GM19463 (cell line): ENCODE data around the gene ZDHHC13.

Source experiments
- ATAC-seq: cut with Tn5 transposase; IDR thresholded peaks from one replicate; pipeline ENCODE4 v1.9.1; 2021; ENCODE audit warnings: mild to moderate bottlenecking, moderate library complexity; ENCODE audit not compliant: unreplicated experiment

ZDHHC13 gene

GRCh38 chr11:19116971-19117759 is at the start of gene ZDHHC13:
Gene ZDHHC13, plus strand, starts transcription at chr11:19117168. Its CDS starts 82 bp downstream, at chr11:19117250.
- peak; percentile 99 for ATAC-seq

GRCh38 chr11:19071255-19071654 is 45.7 kb upstream of the ZDHHC13 start:
- ATAC-seq: peak; percentile 96

GRCh38 chr11:19072464-19072863 is 44.5 kb upstream of the ZDHHC13 start:
- no peak for ATAC-seq

- ATAC-seq: no peak
These were observed 43.2 kb upstream of the ZDHHC13 start for GRCh38 chr11:19073454-19074415.

GRCh38 chr11:19075636-19076035 is 41.3 kb upstream of the ZDHHC13 start:
- ATAC-seq: no peak

- no peak for ATAC-seq
These were observed 40.0 kb upstream of the ZDHHC13 start for GRCh38 chr11:19076744-19077589.

- no peak for ATAC-seq
These were observed 39.0 kb upstream of the ZDHHC13 start for GRCh38 chr11:19077965-19078364.

- no peak for ATAC-seq
These were observed 37.1 kb upstream of the ZDHHC13 start for GRCh38 chr11:19079643-19080440.

GRCh38 chr11:19080579-19080993 is 36.4 kb upstream of the ZDHHC13 start:
- ATAC-seq: no peak

- ATAC-seq: no peak
These were observed 33.8 kb upstream of the ZDHHC13 start for GRCh38 chr11:19083166-19083565.

GRCh38 chr11:19084661-19085315 is 32.2 kb upstream of the ZDHHC13 start:
- no peak for ATAC-seq

- ATAC-seq: no peak
These were observed 29.3 kb upstream of the ZDHHC13 start for GRCh38 chr11:19087658-19088057.

GRCh38 chr11:19088791-19089190 is 28.2 kb upstream of the ZDHHC13 start:
- ATAC-seq: no peak

GRCh38 chr11:19089421-19089820 is 27.5 kb upstream of the ZDHHC13 start:
- ATAC-seq: no peak

GRCh38 chr11:19091366-19091765 is 25.6 kb upstream of the ZDHHC13 start:
- ATAC-seq: no peak

- ATAC-seq: no peak
These were observed 24.6 kb upstream of the ZDHHC13 start for GRCh38 chr11:19092342-19092741.

- no peak for ATAC-seq
These were observed 24.1 kb upstream of the ZDHHC13 start for GRCh38 chr11:19092850-19093249.

- no peak for ATAC-seq
These were observed 23.0 kb upstream of the ZDHHC13 start for GRCh38 chr11:19093976-19094375.

- ATAC-seq: no peak
These were observed 22.1 kb upstream of the ZDHHC13 start for GRCh38 chr11:19094859-19095258.
